GM18520 (cell line): ENCODE measurements around the gene WAPL.

Experiments used
- ATAC-seq: cut with Tn5 transposase; IDR thresholded peaks from one replicate; pipeline ENCODE4 v1.9.1; 2021; ENCODE audit not compliant: unreplicated experiment

The WAPL gene

GRCh38 chr10:86524225-86524962 lies 2.8 kb upstream of the WAPL start:
- ATAC-seq: no peak

GRCh38 chr10:86523348-86523747 lies 1.8 kb upstream of the WAPL start:
- no peak for ATAC-seq

GRCh38 chr10:86522510-86522855 lies 891 bp upstream of the WAPL start:
- no peak for ATAC-seq

GRCh38 chr10:86520871-86521677 lies 518 bp downstream of the WAPL start:
- ATAC-seq: peak; percentile 2

- no peak for ATAC-seq
Observed at GRCh38 chr10:86518781-86519180, 2.8 kb downstream of the WAPL start.

- ATAC-seq: no peak
Observed at GRCh38 chr10:86512137-86512536, 9.5 kb downstream of the WAPL start.

- ATAC-seq: no peak
Observed at GRCh38 chr10:86511027-86511865, 10.3 kb downstream of the WAPL start.

GRCh38 chr10:86509145-86509544 lies 12.4 kb downstream of the WAPL start:
- ATAC-seq: no peak

- ATAC-seq: no peak
Observed at GRCh38 chr10:86508217-86508616, 13.4 kb downstream of the WAPL start.

- ATAC-seq: no peak
Observed at GRCh38 chr10:86506499-86506898, 15.1 kb downstream of the WAPL start.

- ATAC-seq: no peak
Observed at GRCh38 chr10:86506062-86506461, 15.5 kb downstream of the WAPL start.

GRCh38 chr10:86504510-86504909 lies 17.1 kb downstream of the WAPL start:
- ATAC-seq: no peak

- no peak for ATAC-seq
Observed at GRCh38 chr10:86500846-86501245, 20.7 kb downstream of the WAPL start.

- no peak for ATAC-seq
Observed at GRCh38 chr10:86498598-86498997, 23.0 kb downstream of the WAPL start.

GRCh38 chr10:86497621-86498020 lies 24.0 kb downstream of the WAPL start:
- no peak for ATAC-seq

- ATAC-seq: no peak
Observed at GRCh38 chr10:86489960-86490612, 31.5 kb downstream of the WAPL start.

GRCh38 chr10:86489071-86489810 lies 32.4 kb downstream of the WAPL start:
- no peak for ATAC-seq

GRCh38 chr10:86486856-86487255 lies 34.7 kb downstream of the WAPL start:
- ATAC-seq: no peak

- ATAC-seq: no peak
Observed at GRCh38 chr10:86483664-86484063, 37.9 kb downstream of the WAPL start.

GRCh38 chr10:86481761-86482160 lies 39.8 kb downstream of the WAPL start:
- no peak for ATAC-seq
